OCI-LY3 (cell line): ENCODE data around the gene NUP188.

Source experiments
- CTCF ChIP-seq: fragments of 200-600, 300-600 bp; sonication (generic); IDR thresholded peaks from 2 replicates; pipeline ENCODE4 v1.5.1; 2014; ENCODE audit warnings: antibody characterized with exemption, low read length, low read depth
- EZH2phosphoT487 ChIP-seq: fragments of 200-600 bp; shearing (Covaris generic); IDR thresholded peaks from 2 replicates; pipeline ENCODE4 v1.6.1; 2018; ENCODE audit warnings: antibody characterized with exemption, mixed run types, low read depth

GRCh38 chr9:129014608-129015007 lies 67.1 kb downstream of the NUP188 start:
- TF ChIP-seq EZH2phosphoT487 (no peak), CTCF (no peak)
